Ascending aorta (tissue), 2 donors: Measurements from ENCODE around the gene ANXA11. TPM values are rescaled to one million over a fixed set of nuclear protein-coding genes. Genes with fewer than 3 reads are reported as not detected.
"Not testable (repeated sequence)": the region's sequence is repeated elsewhere in the genome, so short reads cannot be mapped to it uniquely, and the experiment has no call there.

Experiments
- DNase-seq, 2 donors: peaks; one replicate each; pipeline ENCODE4 v3.0.0-alpha.2; 2019; ENCODE audit warnings: low spot score in 2 of 2
- H3K27ac ChIP-seq, 2 donors: fragments of 200-600 bp; sonication (generic); one replicate each; pipeline ENCODE4 v1.5.1; 2016 to 2017; ENCODE audit warnings: mild to moderate bottlenecking in 1 of 2
- H3K27me3 ChIP-seq: fragments of 200-600 bp; sonication (generic); one replicate; pipeline ENCODE4 v1.5.1; 2017
- H3K36me3 ChIP-seq, 2 donors: fragments of 200-600 bp; sonication (generic); one replicate each; pipeline ENCODE4 v1.5.1; 2016
- H3K4me1 ChIP-seq, 2 donors: fragments of 200-600 bp; sonication (generic); one replicate each; pipeline ENCODE4 v1.5.1; 2016 to 2017; ENCODE audit warnings: mild to moderate bottlenecking in 1 of 2
- H3K4me3 ChIP-seq, 2 donors: fragments of 200-600 bp; sonication (generic); one replicate each; pipeline ENCODE4 v1.5.1; 2016 to 2017; ENCODE audit warnings: mild to moderate bottlenecking in 1 of 2
- H3K9me3 ChIP-seq, 2 donors: fragments of 200-600 bp; sonication (generic); one replicate each; pipeline ENCODE4 v1.5.1; 2016
- CTCF ChIP-seq, 3 experiments: fragments of 200-600 bp in 2 of 3; fragments of 450-650 bp in 1 of 3; sonication (generic) in 2 of 3; IDR thresholded peaks; one replicate each; pipeline ENCODE4 v1.5.1; 2016 to 2019; ENCODE audit warnings: antibody characterized with exemption in 3 of 3, mild to moderate bottlenecking in 1 of 3, moderate library complexity in 1 of 3
- intact Hi-C: fragments of 100-400 bp; cut with DNase I; formaldehyde crosslinking; loops from one replicate; pipeline ENCODE4 v1.15.1; 2023
- total RNA-seq: library from RNA; depleted of rRNA; stranded (reverse); fragments of >200 nt; gene quantifications from one replicate; pipeline ENCODE4 v1.1.0, GENCODE V29; 2016

Gene ANXA11
- total RNA-seq, 1 donor from 2014 or later: 237 TPM

GRCh38 chr10:80148166-80148805 is 57.1 kb downstream of the ANXA11 start:
- H3K4me1 ChIP-seq: peaks cover 5 to 16% of the 10 kb centered on the region in 2 donors
- TF ChIP-seq CTCF (IDR thresholded peaks at IDR 0.05): no peak
- no peak overlapping the region for H3K4me3 ChIP-seq
- DNase-seq: no peak
- H3K27me3 ChIP-seq: no peaks in the 10 kb centered on the region
- peaks cover 21 to 38% of the 10 kb centered on the region in 2 donors for H3K36me3 ChIP-seq
- peaks cover 0 to 14% of the 10 kb centered on the region in 2 donors for H3K9me3 ChIP-seq
- intact Hi-C loops: loop anchor here (10.0 kb wide), 2 partner anchors 643 to 773 kb away; no protein-coding TSS in a partner anchor
- peak overlapping the region in 1 of 2 donors; percentile 45 for H3K27ac ChIP-seq

- no peak for TF ChIP-seq CTCF (IDR thresholded peaks at IDR 0.05)
- Histone ChIP-seq H3K36me3 (peaks cover 14 to 26% of the 10 kb centered on the region in 2 donors), H3K27me3 (no peaks in the 10 kb centered on the region), H3K27ac (no peak overlapping the region), H3K4me3 (no peak overlapping the region), H3K4me1 (peaks cover 5 to 15% of the 10 kb centered on the region in 2 donors), H3K9me3 (peaks cover 0 to 14% of the 10 kb centered on the region in 2 donors)
- DNase-seq: no peak
- intact Hi-C loops: loop anchor here (10.0 kb wide), 2 partner anchors 642 to 772 kb away; no protein-coding TSS in a partner anchor
Observed at GRCh38 chr10:80146918-80147317, 58.4 kb downstream of the ANXA11 start.

DNA sequence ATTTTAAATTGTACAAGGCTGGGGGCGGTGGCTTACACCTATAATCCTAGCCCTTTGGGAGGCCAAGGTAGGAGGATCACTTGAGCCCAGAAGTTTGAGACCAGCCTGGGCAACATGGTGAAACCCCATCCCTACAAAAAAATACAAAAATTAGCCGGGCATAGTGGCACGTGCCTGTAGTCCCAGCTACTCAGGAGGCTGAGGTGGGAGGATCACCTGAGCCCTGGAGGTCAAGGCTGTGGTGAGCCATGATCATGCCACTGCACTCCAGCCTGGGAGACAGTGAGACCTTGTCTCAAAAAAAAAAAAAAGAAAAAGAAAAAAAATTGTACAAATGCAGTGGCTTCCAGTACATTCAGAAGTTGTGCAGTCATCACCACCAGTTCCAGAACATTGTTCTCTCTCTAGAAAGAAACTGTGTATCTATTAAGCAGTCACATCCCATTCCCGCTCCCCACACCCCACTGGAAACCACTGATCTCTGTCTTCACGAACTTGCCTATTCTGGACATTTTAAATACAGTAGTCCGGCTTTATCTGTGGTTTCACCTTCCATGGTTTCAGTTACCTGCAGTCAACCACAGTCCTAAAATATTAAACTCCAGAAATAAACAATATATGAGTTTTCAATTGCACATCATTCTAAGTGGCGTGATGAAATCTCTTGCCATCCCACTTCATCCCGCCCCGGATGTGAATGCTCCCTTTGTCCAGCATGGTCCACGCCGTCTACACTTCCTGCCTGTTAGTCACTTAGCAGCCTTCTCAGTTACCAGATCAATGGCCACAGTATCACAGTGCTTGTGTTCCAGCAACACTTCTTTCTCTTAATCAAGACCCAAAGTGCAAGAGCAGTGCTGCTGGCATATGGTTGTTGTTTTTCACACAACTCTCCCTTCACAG is 59.7 kb downstream of the ANXA11 start:
- H3K27ac ChIP-seq: peak overlapping the region; percentile 50 to 54
- DNase-seq: peak in 1 of 2 donors; percentile 74

GRCh38 chr10:80144696-80145131 is 60.6 kb downstream of the ANXA11 start:
- H3K4me1 ChIP-seq: peaks cover 5 to 15% of the 10 kb centered on the region in 2 donors
- intact Hi-C loops: loop anchor here (1.0 to 10.0 kb wide), 3 partner anchors 78 to 770 kb away; no protein-coding TSS in a partner anchor
- H3K27ac ChIP-seq: peak overlapping the region; percentile 50 to 54
- no peak overlapping the region for H3K4me3 ChIP-seq
- no peak for TF ChIP-seq CTCF (IDR thresholded peaks at IDR 0.05)
- peaks cover 0 to 11% of the 10 kb centered on the region in 2 donors for H3K9me3 ChIP-seq
- no peak for DNase-seq
- peaks cover 0 to 9% of the 10 kb centered on the region in 2 donors for H3K36me3 ChIP-seq
- no peaks in the 10 kb centered on the region for H3K27me3 ChIP-seq

More for the DNA sequence above, 59.7 kb downstream of the ANXA11 start:
- not testable (repeated sequence) for H3K27me3 ChIP-seq, H3K4me3 ChIP-seq
- peaks cover 0 to 14% of the 10 kb centered on the region in 2 donors for H3K9me3 ChIP-seq
- intact Hi-C loops: loop anchor here (10.0 kb wide), 2 partner anchors 641 to 771 kb away; no protein-coding TSS in a partner anchor
- peaks cover 4 to 19% of the 10 kb centered on the region in 2 donors for H3K36me3 ChIP-seq
- peaks cover 5 to 15% of the 10 kb centered on the region in 2 donors for H3K4me1 ChIP-seq

DNA sequence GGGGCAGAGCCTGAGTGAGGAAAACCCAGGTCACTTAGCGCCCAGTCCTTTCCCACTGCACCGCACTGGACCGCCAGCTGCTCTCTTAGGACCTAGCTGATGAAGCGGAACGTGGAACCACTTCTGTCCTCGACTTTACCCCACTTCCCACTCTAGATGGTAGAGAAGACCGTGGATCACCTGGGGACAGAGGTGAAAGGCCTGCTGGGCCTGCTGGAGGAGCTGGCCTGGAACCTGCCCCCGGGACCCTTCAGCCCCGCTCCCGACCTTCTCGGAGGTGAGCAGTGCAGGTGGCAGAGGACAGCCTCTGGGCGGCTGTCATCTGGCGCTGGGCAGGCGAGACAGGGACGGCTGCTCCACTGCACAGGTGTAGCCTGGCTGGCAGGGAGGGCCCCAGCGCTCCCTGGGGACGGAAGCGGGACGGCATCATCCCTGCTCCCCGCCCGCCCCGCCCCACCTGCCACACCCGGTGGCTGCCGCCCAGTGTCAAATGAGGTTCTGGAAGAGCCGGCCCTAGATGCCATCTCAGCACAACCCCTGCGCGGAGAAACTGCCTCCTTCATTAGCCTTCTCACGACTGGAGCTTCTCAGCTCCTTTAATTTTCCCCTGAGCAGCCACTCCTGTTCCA is 61.2 kb downstream of the ANXA11 start:
- Histone ChIP-seq H3K36me3 (peaks cover 0 to 8% of the 10 kb centered on the region in 2 donors), H3K9me3 (peaks cover 0 to 6% of the 10 kb centered on the region in 2 donors), H3K4me1 (peaks cover 5 to 15% of the 10 kb centered on the region in 2 donors), H3K27ac (peak overlapping the region; percentile 50 to 54), H3K4me3 (no peak overlapping the region), H3K27me3 (no peaks in the 10 kb centered on the region)
- TF ChIP-seq CTCF (IDR thresholded peaks at IDR 0.05): no peak
- no peak for DNase-seq
- intact Hi-C loops: loop anchor here (1.0 to 10.0 kb wide), 3 partner anchors 78 to 769 kb away; no protein-coding TSS in a partner anchor
